ENCODE results near the gene LIN37. TPM values are rescaled to one million over a fixed set of nuclear protein-coding genes. Genes with fewer than 3 reads are reported as not detected.

LIN37 gene
- total and polyA plus RNA-seq, 2 of the 13 experiments (the other 11 are each of a cell fraction or from before 2014, with no cell fraction given), result 6.3 to 8.7 TPM

GRCh38 chr19:35729021-35729420, 19.4 kb upstream of the LIN37 start (continued):
- TF ChIP-seq RARA (CRISPR knock-in tag; IDR thresholded peaks at IDR 0.05), result no peak
- TF ChIP-seq HNF4A (CRISPR knock-in tag; IDR thresholded peaks at IDR 0.05), result no peak
- no peak for TF ChIP-seq PAXIP1 (CRISPR knock-in tag; conservative IDR thresholded peaks at IDR 0.05)
- TF ChIP-seq SP4 (CRISPR knock-in tag; IDR thresholded peaks at IDR 0.05), result no peak
- TF ChIP-seq, protein P1, sequence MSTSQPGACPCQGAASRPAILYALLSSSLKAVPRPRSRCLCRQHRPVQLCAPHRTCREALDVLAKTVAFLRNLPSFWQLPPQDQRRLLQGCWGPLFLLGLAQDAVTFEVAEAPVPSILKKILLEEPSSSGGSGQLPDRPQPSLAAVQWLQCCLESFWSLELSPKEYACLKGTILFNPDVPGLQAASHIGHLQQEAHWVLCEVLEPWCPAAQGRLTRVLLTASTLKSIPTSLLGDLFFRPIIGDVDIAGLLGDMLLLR (CRISPR knock-in tag; IDR thresholded peaks at IDR 0.05), result no peak
- no peak for TF ChIP-seq CCDC6 (CRISPR knock-in tag; IDR thresholded peaks at IDR 0.05)
- no peak for TF ChIP-seq HOXA7 (CRISPR knock-in tag; IDR thresholded peaks at IDR 0.05)
- no peak for TF ChIP-seq ZNF282 (IDR thresholded peaks at IDR 0.05; ENCODE audit: partially characterized antibody)

DNA sequence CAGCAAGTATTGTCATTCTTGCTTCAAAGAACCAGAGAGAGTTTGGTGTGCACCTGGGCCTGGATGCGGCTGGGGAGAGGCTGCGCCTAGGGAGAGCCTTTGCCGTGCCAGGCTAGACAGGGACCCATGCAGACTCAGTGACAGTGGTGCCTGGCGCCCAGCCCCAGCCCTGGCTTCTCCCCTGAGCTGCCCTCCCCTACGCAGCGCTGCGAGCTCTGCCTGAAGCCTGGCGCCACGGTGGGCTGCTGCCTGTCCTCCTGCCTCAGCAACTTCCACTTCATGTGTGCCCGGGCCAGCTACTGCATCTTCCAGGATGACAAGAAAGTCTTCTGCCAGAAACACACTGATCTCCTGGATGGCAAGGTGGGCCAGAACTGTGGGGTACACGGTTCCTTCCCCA, 18.6 kb upstream of the LIN37 start:
- TF ChIP-seq ZNF275 (CRISPR knock-in tag; IDR thresholded peaks at IDR 0.05; ENCODE audit: borderline replicate concordance) (no peak), ZFX (CRISPR knock-in tag; IDR thresholded peaks at IDR 0.05; ENCODE audit: low read depth) (no peak), RBFOX2 (IDR thresholded peaks at IDR 0.05; ENCODE audit: low read depth, low read length) (peak; percentile 51; the same call in 1 of the 2 replicates)
- CTCF ChIA-PET (ENCODE audit: low intra/inter-chr PET ratio, low total read pairs), result no interaction called here
- intact Hi-C loops (cut with micrococcal nuclease; ENCODE audit: unreplicated experiment) (no loop called here), in situ Hi-C loops (cut with HindIII; ENCODE audit: extremely low pct_ligation_motif_present, low pct_unique_long_range_greater_than_20kb) (no loop called here)
- H3K79me2 ChIP-seq (ENCODE audit: insufficient read depth, low read length), result no peaks in the 10 kb centered on the region
- no peaks in the 10 kb centered on the region for H3K27me3 ChIP-seq (ENCODE audit: control insufficient read depth in 1 of 2, insufficient read depth in 2 of 2, low read length in 2 of 2)
- DNase-seq (ENCODE audit: low spot score) (no peak), FAIRE-seq (no peak), ATAC-seq (no peak)
- POLR2A ChIA-PET, result interaction anchor here (1.0 to 3.6 kb wide), 2 partner anchors 10 to 11 kb away, joined by 3 to 11 read pairs; no protein-coding TSS in a partner anchor
- WGBS (ENCODE audit: low lambda C conversion rate), result 83% methylated on average over 4 of the region's 11 CpGs
- H3K9me3 ChIP-seq (ENCODE audit: low read length), result no peaks in the 10 kb centered on the region
- H3K36me3 ChIP-seq (replicated peaks in 1 of 2; ENCODE audit: control insufficient read depth in 1 of 2, insufficient read depth in 2 of 2, low read length in 2 of 2), result peaks cover 60 to 94% of the 10 kb centered on the region in 2 experiments; a peak in 4 of 5 replicates
- no peak overlapping the region for H3K27ac ChIP-seq (ENCODE audit: extremely low read length, insufficient read depth, low read length)
- no peak overlapping the region for H3K4me2 ChIP-seq (ENCODE audit: low read depth, low read length)
- BruUV-seq (replicated peaks), result no TSS peak
- H3K4me1 ChIP-seq (ENCODE audit: insufficient read depth, low read length), result no peaks in the 10 kb centered on the region
- no peak overlapping the region for H3K9ac ChIP-seq (ENCODE audit: insufficient read depth, low read depth, low read length)
- H4K20me1 ChIP-seq (ENCODE audit: insufficient read depth, low read length), result no peaks in the 10 kb centered on the region
- no peak overlapping the region for H3K4me3 ChIP-seq (replicated peaks in 1 of 3; ENCODE audit: insufficient read depth in 1 of 3, low read depth in 2 of 3, low read length in 3 of 3)
- H2AFZ ChIP-seq (ENCODE audit: low read length), result no peak overlapping the region
